Caco-2 (cell line): ENCODE data around the gene UNC45A. TPM values are rescaled to one million over a fixed set of nuclear protein-coding genes. Genes with fewer than 3 reads are reported as not detected.

Source experiments
- BruUV-seq: library from RNA; stranded (reverse); fragments of 400-500 nt; replicated peaks from 2 replicates; lab custom pipeline; 2021; lab: Mats Ljungman, UMichigan
- CTCF ChIA-PET: fragments of 300-600 bp; sonication (Branson Sonifier 250); formaldehyde crosslinking; loops from one replicate; lab custom pipeline; 2022; ENCODE audit warnings: antibody characterized with exemption; lab: Charles Lee
- POLR2A ChIA-PET: fragments of 300-600 bp; sonication (Branson Sonifier 250); formaldehyde crosslinking; loops from one replicate; lab custom pipeline; 2022; ENCODE audit warnings: antibody characterized with exemption; lab: Charles Lee
- DNase-seq, 2 experiments: peaks; one replicate each; pipeline versions ENCODE4 v3.0.0 to v3.0.0-alpha.2; 2020 to 2022
- H3K27me3 ChIP-seq: replicated peaks from 2 replicates; pipeline ENCODE4 v1.6.0; 2011; ENCODE audit warnings: low read length; ENCODE audit not compliant: control insufficient read depth, insufficient read depth
- H3K36me3 ChIP-seq: 2 replicates; pipeline ENCODE4 v1.5.1; 2011; ENCODE audit warnings: low read length; ENCODE audit not compliant: control insufficient read depth, insufficient read depth
- H3K4me1 ChIP-seq: fragments of 250-450 bp; sonication (Bioruptor Pico); 2 replicates; pipeline ENCODE4 v1.5.1; 2020; ENCODE audit warnings: mild to moderate bottlenecking
- H3K4me3 ChIP-seq: 2 replicates; pipeline ENCODE4 v1.5.1; 2011; ENCODE audit warnings: low read depth, mild to moderate bottlenecking, control low read depth, low read length
- H3K9me3 ChIP-seq: fragments of 250-450 bp; sonication (Bioruptor Pico); 2 replicates; pipeline ENCODE4 v1.5.1; 2020; ENCODE audit warnings: mild to moderate bottlenecking, moderate library complexity
- H3K27ac Mint-ChIP-seq: one replicate; pipeline ENCODE4 v1.8.0; 2022; ENCODE audit warnings: mixed read lengths; ENCODE audit not compliant: unreplicated experiment
- H3K27me3 Mint-ChIP-seq: one replicate; pipeline ENCODE4 v1.8.0; 2022; ENCODE audit warnings: mixed read lengths; ENCODE audit not compliant: insufficient read depth, unreplicated experiment
- H3K36me3 Mint-ChIP-seq: one replicate; pipeline ENCODE4 v1.8.0; 2022; ENCODE audit warnings: mild to moderate bottlenecking, mixed read lengths; ENCODE audit not compliant: insufficient read depth, unreplicated experiment
- H3K4me1 Mint-ChIP-seq: one replicate; pipeline ENCODE4 v1.8.0; 2022; ENCODE audit warnings: low read depth, mixed read lengths; ENCODE audit not compliant: unreplicated experiment
- H3K4me3 Mint-ChIP-seq: one replicate; pipeline ENCODE4 v1.8.0; 2022; ENCODE audit warnings: mild to moderate bottlenecking, moderate library complexity, mixed read lengths; ENCODE audit not compliant: unreplicated experiment
- H3K9me3 Mint-ChIP-seq: one replicate; pipeline ENCODE4 v1.8.0; 2022; ENCODE audit warnings: mixed read lengths; ENCODE audit not compliant: unreplicated experiment
- CTCF ChIP-seq, 2 experiments: fragments of 200-600 bp in 1 of 2; IDR thresholded peaks; 1 replicate in 1 of 2; 2 replicates in 1 of 2; pipeline versions ENCODE4 v1.5.1 to v1.8.0; 2011 to 2022; ENCODE audit warnings: antibody characterized with exemption in 1 of 2, control low read depth in 1 of 2, inconsistent platforms in 1 of 2, low read depth in 1 of 2, low read length in 1 of 2, mild to moderate bottlenecking in 1 of 2, moderate library complexity in 1 of 2; ENCODE audit not compliant: insufficient read depth in 1 of 2, severe bottlenecking in 1 of 2, unreplicated experiment in 1 of 2
- intact Hi-C: fragments of 100-400 bp; cut with micrococcal nuclease; formaldehyde crosslinking; loops from one replicate; pipeline ENCODE4 v1.10.0; 2022; ENCODE audit not compliant: unreplicated experiment
- total RNA-seq: library from RNA; stranded (reverse); gene quantifications from 2 replicates; pipeline ENCODE4 v1.2.3, GENCODE V29; 2022

Gene UNC45A
- total RNA-seq, 1 experiment from 2014 or later, result 62.6 TPM

DNA sequence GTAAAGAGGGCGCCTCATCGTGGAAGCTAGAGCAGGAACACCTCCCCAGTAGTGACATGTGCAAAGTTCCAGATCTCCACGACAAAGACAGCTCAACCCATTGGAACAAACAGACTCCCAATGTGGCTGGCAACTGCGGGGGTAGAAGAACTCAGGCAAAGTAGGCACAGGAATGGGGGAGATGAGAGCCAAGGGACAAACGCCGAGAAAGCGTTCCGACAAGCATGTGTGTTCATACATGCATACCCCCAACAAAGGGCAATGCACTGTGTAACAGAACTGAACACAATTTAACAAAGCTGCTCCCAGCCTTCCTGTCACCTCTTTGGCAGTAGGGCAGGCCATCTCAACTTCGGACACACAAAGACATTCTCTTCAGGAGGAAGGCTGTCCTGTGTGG is 31.2 kb downstream of the UNC45A start:
- ChIA-PET POLR2A (interaction anchor here (0.7 kb wide), 1 partner anchor 67 kb away, joined by 3 read pairs; no protein-coding TSS in a partner anchor), CTCF (no interaction called here)
- Mint-ChIP-seq H3K4me3 (no peak overlapping the region), H3K27ac (no peak overlapping the region), H3K4me1 (peaks cover 2% of the 10 kb centered on the region), H3K9me3 (no peaks in the 10 kb centered on the region), H3K36me3 (peaks cover 83% of the 10 kb centered on the region), H3K27me3 (no peaks in the 10 kb centered on the region)
- no peak for TF ChIP-seq CTCF (IDR thresholded peaks at IDR 0.05; ENCODE audit: insufficient read depth in 1 of 2, low read depth in 1 of 2, low read length in 1 of 2, severe bottlenecking in 1 of 2, unreplicated experiment in 1 of 2)
- BruUV-seq, result TSS peak; percentile 70
- Histone ChIP-seq H3K36me3 (no peaks in the 10 kb centered on the region; the same call in 1 of the 2 replicates), H3K4me3 (no peak overlapping the region), H3K4me1 (no peaks in the 10 kb centered on the region), H3K27me3 (no peaks in the 10 kb centered on the region), H3K9me3 (no peaks in the 10 kb centered on the region)
- intact Hi-C loops, result no loop called here
- no peak for DNase-seq

DNA sequence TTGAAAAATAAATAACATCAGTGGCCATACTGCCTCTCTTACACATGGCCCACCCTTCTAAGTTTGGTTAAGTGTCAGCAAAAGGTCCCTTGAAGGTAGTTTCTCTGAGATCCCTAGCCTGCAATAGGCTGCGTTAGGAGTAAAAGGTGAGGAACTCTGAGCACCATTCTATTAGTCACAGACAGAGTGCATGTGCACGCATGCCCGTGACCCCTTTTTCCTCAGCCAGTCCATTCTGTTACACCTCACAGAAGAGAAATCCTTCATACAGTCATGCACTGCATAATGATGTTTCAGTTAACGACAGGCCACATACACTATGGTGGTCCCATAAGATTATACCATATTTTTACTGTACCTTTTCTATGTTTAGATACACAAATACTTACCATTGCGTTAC is 32.1 kb downstream of the UNC45A start:
- H3K4me3 ChIP-seq, result no peak overlapping the region
- no peaks in the 10 kb centered on the region; the same call in 1 of the 2 replicates for H3K36me3 ChIP-seq
- Mint-ChIP-seq H3K36me3 (peaks cover 85% of the 10 kb centered on the region), H3K4me3 (no peak overlapping the region), H3K4me1 (no peaks in the 10 kb centered on the region), H3K27ac (no peak overlapping the region), H3K9me3 (no peaks in the 10 kb centered on the region), H3K27me3 (no peaks in the 10 kb centered on the region)
- no peak for DNase-seq
- no peaks in the 10 kb centered on the region for H3K4me1 ChIP-seq
- POLR2A ChIA-PET, result no interaction called here
- BruUV-seq, result no TSS peak
- CTCF ChIA-PET, result no interaction called here
- H3K27me3 ChIP-seq, result no peaks in the 10 kb centered on the region
- TF ChIP-seq CTCF (IDR thresholded peaks at IDR 0.05; ENCODE audit: insufficient read depth in 1 of 2, low read depth in 1 of 2, low read length in 1 of 2, severe bottlenecking in 1 of 2, unreplicated experiment in 1 of 2), result no peak
- H3K9me3 ChIP-seq, result no peaks in the 10 kb centered on the region
- intact Hi-C loops, result no loop called here

DNA sequence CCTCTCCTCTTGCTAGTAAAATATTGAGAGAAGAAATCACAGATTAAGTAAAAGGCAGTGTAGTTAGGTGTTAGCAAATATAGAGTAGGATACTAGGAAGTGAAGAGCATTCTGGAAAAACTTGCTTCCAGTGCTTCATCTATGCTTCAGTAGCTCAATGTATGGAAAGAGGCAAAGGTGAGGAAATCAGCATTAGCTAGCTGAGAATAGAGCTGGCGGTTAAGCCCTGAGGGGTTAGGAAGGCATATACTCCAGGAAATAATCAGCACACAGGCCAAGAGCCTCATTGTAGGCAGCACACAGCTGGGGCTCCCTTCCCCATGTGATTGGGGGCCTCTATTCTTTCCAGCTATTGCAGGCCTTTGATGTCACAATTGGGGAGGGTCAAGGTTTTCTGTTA is 33.3 kb downstream of the UNC45A start:
- Mint-ChIP-seq H3K4me3 (no peak overlapping the region), H3K27me3 (no peaks in the 10 kb centered on the region), H3K4me1 (no peaks in the 10 kb centered on the region), H3K36me3 (peaks cover 90% of the 10 kb centered on the region), H3K27ac (no peak overlapping the region), H3K9me3 (no peaks in the 10 kb centered on the region)
- Histone ChIP-seq H3K4me3 (no peak overlapping the region), H3K27me3 (no peaks in the 10 kb centered on the region), H3K4me1 (no peaks in the 10 kb centered on the region), H3K36me3 (no peaks in the 10 kb centered on the region; the same call in 1 of the 2 replicates), H3K9me3 (no peaks in the 10 kb centered on the region)
- BruUV-seq, result no TSS peak
- no peak for DNase-seq
- CTCF ChIA-PET, result interaction anchor here (0.6 kb wide), 1 partner anchor 32 kb away, joined by 3 read pairs; no protein-coding TSS in a partner anchor
- POLR2A ChIA-PET, result interaction anchor here (0.6 kb wide), 1 partner anchor 13 kb away, joined by 4 read pairs; no protein-coding TSS in a partner anchor
- TF ChIP-seq CTCF (IDR thresholded peaks at IDR 0.05; ENCODE audit: insufficient read depth in 1 of 2, low read depth in 1 of 2, low read length in 1 of 2, severe bottlenecking in 1 of 2, unreplicated experiment in 1 of 2), result no peak
- intact Hi-C loops, result no loop called here
